HG02852 (cell line): ENCODE results near the gene CUX1.

Experiments used
- ATAC-seq: cut with Tn5 transposase; IDR thresholded peaks from one replicate; pipeline ENCODE4 v1.9.1; 2021; ENCODE audit warnings: mild to moderate bottlenecking, moderate library complexity; ENCODE audit not compliant: unreplicated experiment

Gene CUX1

DNA sequence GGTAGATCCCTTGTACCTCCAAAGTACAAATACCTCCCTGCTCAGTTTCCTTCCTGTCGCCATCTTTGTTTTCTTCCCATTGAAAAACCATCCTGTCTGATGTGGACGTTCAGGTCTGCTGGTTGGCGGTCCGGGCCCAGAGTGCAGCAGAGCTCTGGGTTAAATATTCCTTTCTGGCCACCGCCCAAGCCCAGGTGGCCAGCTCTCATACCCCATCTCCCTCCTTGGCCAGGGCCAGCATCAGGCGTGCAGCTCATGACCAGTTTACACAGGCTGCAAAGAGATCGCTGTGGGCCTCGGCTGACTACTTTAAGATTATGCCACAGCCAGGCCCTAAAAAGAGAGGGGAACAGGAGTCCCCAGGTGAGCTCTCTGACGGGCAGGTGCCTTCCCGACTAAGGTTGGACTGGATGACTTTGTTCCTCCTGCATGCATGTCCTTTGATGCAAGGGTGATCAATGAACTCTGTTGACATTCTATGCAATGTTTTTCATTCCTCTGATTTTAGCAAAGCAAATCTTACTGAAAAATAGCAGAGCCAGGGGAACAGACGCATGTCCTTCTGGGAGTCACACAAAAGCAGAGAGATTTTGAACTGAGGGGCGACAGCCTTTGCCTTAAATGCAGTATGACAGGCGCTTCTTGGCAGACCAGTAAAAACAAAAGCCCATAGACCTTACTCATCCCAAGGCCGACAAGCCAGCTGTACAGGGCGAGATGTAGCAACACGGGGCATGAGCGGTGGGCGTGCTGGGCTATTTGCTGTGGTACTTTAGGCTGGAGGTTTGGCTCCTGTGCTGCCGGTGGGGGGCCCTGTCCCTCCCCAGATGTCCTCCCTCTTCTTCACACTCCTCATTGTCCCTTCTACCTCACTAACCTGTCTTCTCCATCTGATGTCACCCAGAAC lies 435.9 kb downstream of the CUX1 start:
- ATAC-seq, result no peak

DNA sequence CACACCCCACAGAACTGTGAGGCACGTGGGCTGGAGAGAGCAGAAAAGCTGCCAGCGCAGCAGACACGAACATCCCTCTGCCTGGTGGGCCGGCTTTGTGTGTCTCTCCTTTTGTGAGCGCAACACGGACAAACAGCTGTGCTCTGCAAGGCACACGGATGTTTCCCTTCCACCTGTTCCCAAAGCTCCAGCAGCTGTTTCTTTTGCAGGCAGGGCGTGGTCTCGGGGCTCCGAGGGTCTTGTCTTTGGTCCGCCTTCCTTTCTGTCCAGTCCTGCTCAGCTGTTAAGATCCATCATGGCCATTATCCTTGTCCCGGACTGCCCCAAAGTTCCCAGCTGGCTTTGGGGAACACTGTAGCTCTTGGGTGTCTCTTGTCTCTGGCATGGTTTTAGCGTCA lies 436.5 kb downstream of the CUX1 start:
- ATAC-seq, result no peak

DNA sequence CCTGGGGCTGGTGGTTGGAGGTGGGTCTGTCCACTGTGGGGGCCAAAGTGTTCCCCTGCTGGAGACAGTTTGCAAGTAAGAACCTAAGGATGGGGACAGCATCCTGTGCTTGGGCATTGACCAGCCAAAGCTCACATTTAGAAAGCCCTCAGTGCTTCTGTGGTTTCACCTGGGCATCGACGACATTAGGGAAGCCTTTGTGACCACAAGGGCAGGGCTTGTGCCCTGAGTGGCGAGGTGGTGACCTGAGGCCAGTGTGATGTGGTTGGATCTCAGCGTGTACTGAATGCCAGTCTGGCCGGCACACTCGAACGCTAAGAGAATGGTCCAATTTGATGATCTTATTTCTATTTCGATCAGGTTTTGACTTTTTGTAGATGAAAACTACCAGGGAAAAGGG lies 437.1 kb downstream of the CUX1 start:
- no peak for ATAC-seq

DNA sequence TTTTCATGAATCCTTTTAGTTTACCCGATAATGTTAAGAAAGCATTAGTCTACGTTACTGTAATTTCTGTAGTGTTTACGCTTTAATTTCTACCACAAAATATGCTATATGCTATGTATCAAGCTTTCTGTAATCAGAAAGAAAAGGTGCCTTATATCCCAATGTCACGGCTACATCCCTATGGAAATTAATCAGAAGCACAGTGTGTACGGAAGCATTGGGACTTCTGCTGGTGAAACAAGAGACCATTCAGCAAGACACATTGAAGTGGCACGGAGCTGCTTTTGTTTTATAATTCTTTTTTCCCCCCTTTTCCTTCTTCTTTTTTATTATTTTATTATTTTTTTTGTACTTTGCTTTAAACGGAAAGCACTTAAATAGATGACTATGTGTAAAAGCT lies 438.1 kb downstream of the CUX1 start:
- no peak for ATAC-seq

DNA sequence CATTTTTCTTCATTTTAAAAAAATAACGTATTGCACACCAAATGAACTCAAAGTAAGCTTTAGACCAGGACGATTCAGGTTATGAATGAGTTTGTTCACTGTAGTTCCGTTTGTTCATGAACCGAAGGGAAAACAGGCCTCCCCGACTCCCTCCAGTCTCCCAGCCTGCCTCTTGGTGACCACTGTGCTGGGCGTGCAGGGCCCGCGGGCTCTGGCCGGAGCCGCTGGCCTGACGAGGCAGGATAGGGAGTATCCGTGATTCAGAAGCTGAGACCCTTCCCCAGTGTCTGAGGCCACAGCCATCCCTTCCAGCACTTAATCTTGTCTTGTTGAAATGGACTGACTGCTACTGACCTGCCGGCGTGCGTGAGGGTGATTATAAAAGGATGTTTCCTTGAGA lies 438.5 kb downstream of the CUX1 start:
- no peak for ATAC-seq

DNA sequence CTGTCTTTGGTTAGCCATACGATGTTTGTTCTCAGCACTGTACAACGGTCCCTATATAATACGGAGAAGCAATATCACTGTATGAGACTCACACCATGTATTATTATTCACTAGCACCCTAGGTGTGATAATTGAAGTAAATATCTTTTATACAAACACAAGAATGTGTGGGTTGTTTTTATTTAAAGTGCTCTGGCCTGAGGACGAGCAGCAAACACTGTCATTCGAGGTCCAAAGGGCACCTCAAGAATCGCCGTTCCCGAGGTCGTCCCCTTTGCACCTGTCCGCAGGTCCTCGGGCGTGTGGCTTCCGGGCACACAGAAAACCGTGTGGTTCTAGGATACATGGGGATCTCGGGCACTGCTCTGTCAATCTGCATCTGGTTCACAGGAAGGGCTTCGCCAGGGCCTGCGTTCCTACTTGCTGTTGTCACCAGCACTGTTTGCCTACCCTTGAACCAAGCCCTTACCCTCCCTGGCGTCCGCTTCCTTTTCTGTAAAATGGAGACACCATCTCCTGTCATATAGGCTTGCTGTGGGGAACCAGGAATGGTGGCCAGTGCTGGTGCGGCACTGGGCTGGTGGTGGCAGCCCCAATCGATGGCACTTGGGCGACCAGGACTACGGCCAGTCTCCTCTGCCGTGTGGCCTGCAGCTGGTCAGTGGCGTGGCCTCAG lies 440.8 kb downstream of the CUX1 start:
- no peak for ATAC-seq

DNA sequence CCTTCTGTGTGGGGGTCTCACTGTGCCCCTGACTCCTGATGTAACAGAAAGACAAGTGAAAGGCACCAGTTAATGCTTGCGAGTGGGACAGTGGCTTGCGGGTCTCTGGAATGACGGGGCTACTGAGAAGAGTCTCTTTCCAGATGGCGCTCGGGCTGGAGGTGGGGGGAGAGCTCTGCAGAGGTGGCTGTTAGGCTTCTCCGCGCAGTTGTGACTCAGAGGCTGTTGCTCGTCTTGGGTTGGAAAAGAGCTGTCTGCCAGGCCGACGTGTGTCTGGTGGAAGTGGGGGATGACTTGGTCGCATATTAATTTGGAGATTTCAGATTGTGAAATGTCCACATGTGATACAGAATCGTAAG lies 441.3 kb downstream of the CUX1 start:
- ATAC-seq, result no peak

DNA sequence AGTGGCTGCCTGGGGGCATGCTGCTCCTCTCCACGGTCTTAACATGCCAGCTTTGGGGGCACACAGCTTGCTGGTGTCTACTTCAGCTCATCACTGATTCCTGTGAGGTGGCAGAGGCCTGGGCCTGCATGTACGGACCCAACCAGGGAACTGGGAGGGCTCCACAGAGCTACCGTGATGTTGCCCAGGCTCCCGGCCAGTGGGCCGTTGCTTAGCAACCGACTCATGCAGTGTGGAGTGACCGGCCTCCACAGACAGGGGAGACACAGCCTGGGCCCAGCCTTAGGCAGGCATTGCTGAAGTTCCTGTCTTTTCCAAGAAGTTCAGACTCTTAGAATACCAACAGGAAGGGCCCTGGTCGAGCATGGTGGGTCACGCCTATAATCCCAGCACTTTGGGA lies 443.4 kb downstream of the CUX1 start:
- no peak for ATAC-seq

DNA sequence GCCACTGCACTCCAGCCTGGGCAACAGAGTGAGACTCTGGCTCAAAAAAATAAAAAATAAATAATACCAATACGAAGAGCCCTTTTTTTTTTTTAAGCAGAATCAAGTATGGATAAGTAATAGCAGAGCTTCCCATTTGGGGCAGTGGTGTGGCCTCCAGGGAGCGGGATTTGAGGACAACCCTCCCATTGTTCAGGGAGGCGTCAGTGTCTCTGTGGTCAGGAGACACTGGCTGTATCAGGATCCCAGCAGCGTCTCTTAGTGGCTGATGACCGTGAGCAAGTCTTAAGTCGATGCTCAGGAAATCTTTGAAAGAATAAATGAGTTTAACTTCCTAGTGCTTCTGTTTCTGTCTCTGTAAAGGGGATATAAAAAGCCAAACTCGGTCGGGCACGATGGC lies 444.0 kb downstream of the CUX1 start:
- no peak for ATAC-seq

DNA sequence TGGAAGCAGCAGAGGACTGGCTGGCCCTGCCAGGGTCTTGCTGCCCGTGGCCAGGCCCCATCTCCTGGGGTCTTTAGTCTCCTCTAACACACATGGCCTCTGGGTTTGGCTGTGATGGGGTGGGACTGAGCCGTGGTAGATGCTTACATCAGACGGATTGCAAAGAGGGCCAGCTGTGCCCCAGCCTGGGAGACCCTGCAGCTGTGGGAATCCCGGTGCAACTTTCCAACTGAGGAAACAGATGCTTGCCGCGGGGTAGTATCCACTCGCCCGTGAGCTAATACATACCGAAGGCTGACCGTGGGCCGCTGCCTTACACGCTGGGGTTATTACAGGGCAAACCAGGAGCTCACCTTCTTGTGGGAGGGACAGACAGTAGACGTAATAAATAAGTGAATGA lies 445.1 kb downstream of the CUX1 start:
- ATAC-seq, result no peak

DNA sequence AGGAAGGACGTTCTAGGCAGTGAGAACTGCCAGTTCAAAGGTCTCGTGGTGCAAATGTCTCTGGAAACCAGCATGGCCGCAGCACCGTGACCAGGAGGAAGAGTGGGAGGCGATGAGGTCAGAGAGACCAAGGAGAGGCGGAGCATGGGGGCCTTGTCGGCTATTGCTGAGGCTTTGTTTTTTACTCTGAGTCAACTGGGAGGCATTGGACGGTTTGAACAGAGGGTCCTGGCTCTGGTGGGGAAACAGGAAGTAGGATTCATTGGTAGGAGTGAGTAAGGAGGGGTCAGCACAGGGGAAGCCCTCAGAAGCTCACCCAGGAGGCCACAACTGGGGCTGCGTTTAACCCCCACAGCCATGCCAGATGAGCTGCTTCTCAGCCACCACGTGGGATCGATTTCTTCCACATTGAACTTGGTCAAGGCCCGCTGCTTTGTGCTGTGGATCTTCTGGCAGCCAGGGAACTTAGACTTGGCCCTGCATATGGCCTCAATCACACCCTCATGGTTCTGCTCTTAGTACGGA lies 447.0 kb downstream of the CUX1 start:
- ATAC-seq, result no peak

DNA sequence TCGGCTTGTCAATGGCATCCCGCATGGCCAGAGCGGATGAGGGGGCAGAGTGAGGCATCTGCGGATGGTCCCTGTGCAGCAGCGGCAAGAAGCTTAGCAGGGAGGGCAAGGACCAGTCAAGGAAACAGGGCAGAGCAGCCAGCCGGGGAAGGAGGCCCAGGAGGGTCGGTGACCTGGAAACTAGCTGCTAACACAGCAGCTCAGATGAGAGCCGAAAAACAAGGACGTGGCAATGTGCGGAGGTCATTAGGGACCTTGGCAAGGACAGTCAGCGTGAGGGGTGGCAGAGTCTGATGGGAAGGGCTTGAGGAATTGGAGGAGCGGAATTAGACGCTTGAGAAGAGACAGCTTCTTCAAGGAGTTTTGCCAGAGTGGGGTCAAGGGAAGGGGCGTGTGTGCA lies 449.1 kb downstream of the CUX1 start:
- ATAC-seq, result no peak

DNA sequence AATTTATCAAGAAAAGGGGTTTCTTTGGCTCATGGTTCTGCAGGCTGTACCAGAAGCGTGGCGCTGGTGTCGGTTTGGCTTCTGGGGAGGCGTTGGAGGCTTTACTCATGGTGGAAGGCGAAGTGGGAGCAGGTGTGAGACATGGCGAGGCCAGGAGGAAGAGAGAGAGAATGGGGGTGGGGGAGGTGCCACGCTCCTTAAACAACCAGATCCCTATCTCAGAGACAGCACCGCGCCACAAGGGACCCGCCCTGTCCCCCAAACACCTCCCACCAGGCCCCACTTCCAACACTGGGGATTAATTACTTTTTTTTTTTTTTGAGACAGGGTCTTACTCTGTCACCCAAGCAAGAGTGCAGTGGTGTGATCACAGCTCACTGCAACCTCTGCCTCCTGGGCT lies 451.2 kb downstream of the CUX1 start:
- ATAC-seq, result no peak

DNA sequence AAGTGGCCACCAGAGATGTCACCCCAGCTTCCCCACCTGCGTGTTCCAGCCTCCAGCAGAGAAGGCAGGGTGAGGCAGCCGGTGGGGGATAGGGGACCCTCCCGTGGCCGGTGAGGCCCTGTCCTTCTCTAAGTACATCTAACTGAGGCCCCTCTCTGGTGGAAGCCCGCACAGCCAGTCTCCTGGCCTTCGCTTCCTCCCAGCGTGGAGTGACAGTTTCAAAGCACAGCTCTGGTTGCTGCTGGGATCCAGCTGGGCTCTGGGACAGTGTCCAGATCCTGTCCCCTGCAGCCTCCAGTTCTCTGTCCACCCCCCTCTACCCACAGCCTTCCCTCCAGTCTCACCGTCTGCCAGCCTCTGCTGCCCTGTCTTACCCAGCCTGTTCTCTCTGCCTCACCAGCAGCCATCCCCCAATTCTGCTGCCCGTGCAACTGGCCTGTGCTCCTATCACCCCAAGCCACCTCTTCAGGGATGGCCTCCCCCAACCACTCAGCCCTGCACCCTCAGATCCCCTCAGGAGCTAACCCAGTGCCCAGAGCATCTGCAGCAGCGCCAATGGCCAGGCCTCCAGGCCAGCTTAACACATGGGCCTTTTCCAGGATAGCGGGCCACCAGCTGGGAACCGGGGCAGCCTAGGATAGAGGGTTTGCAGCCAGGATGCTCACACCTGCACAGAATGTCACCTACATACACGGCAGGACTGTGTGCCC lies 452.9 kb downstream of the CUX1 start:
- no peak for ATAC-seq

DNA sequence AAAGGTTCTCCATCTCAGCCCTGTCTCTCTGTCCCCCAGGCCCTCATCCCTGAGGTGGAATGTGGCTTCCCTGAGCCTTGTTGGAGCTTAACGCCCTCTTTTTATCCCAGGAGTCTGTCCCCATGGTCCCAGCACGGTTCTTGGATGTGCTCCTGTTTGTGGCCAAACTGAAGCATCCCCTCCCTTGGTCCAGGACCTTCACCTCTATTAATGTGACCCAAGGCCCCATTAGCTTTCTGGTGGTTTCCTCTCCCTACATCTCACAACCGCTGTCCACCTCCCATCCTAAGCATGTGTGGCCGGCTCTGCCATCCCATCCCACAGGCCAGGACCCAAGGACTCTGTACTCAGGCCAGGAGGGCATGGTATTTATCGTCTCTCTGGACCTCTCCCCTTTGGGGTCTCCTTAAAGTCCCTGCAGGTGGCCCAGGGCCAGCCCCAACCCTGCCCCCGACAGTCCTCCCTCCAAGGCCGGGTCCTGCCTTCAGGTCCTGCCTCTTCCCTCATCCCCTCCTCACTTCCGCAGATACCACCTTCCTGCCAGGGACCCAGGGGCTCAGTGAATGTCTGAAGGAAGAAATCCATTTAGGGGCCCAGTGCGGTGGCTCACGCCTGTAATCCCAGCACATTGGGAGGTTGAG lies 453.9 kb downstream of the CUX1 start:
- ATAC-seq, result no peak

DNA sequence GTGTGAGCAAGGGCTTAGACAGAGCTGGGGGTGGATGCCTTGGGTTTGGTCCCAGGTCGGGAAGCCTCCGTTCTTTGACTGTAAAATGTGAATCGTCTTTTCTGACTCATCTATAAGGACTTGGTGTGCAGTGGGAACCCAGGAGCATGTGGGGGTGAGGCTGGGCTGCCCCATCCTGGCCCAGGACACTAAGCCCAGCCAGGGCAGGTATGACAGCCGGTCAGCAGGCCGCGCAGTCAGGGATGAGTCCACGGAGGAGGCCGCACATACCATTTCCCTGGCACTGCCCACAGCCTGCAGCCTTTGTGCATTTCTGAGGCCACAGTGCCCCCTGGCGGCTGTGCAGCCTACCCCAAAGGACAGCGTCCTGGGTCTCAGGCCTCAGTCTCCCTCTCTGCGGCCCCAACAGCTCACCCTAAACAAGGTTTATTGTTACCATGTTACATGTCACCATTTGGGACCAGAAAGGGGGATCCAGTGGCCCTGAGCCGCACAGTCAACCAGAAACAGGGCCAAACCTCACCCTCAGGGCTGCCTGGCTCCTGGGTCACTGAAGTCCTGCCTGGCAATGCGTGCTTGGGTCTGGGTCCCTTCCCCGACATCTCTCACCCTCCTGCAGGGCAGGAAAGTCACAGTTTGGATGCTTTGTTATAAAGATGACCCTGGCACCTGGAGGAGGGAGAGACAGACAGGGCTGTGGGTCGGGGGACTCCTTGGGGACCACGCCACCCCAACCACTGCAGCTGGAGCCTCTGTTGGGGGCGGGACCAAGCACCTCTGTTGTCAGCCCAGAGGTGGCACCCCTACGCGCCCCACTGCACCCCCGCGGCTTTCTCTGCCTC lies 454.9 kb downstream of the CUX1 start:
- ATAC-seq, result no peak

DNA sequence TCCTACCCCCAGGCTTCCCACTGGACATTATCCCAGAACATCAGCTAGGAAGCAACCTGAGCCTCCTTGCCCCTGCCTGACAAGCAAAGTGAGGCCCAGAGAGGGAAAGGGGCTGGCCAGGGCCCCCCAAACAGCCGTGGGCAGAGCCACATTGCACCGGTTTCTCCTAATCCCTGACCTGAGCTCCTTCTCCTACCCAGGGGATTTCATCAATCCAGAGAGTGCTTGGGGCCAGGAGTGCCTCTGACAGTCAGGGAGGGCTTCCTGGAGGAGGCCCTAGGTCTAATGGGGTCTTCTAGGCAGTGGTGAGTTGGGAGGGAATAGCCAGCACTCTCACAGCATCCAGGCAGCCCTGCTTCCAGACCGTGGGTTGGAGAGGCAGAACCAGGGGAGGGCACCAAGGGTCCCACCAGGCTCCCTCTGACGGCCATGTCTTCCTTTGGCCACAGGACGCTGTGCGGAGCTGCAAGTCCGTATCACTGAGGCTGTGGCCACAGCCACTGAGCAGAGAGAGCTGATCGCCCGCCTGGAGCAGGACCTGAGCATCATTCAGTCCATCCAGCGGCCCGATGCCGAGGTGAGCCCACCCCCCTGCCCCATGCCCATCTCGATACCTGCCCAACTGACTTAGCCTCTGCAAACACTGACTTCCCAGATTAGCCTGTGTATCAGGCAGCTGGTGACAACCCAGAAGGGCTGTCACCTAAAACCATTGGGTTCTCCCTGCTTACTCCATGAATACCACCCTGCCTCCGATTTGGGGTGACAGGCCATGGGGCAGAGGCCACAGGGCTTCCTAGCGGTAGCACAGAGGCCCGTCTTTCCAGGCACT lies 455.7 kb downstream of the CUX1 start:
- ATAC-seq, result no peak

DNA sequence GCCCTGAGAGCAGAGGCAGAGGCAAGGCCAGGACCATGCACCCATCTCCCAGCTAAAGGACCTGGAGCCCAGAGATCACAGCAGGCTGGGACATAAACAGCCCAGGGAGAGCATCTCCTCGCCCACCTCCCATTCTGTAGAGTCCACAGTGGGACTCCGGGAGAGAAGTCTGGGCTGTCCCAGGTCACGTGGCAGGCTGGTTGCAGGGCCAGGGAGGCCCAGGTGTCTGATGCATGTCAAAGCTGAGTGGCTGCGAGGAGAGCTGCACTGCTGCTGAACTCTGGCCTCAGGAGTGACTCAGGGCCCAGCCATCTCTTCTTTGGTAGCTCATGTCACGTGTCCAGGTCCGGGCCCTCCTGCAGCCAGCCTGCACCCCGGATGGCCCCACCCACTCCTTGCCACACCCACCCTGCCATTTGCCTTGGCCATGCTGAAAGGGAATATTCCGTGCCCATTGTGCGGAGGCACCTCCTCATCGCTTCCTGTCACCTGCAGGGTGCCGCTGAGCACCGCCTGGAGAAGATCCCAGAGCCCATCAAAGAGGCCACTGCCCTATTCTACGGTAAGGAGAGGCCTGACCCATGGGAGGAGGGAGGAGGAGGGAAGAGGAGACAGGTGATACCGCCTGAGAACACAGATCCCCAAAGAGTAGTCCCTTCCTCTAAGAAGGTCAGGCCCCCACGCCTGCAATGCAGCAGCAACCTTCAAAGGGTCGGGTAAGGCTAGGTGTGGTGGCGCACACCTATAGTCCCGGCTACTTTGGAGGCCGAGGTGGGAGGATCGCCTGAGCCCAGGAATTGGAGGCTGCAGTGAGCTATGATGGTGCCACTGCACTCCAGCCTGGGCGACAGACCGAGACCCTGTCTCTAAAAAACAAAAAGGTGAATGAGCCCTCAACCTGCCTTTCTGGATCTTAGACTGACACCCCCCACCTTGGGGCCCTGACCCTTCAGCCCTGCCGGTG lies 456.6 kb downstream of the CUX1 start:
- no peak for ATAC-seq
